ENCODE data around the gene TMEM269.
"Not testable (repeated sequence)": the region's sequence is repeated elsewhere in the genome, so short reads cannot be mapped to it uniquely, and the experiment has no call there.

Gene TMEM269

DNA sequence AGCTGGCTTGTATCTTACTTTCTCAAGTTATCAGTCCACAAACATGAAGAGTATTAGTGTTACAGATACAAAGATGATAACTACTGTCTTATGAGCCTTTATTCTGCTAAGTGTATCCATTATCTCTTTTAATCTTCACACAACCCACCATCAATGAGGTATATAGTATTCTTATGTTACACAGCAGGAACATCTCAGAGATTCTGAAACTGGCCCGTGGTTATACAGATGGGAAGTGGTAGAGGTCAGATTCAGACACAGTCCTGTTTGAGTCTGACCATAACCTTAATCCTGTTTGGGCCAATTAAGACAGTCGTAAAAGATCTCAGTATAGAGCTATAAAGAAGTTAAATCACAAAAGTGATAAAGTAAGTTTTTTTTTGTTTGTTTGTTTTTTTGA is 5.1 kb upstream of the TMEM269 start:
- no peak for DNase-seq

DNA sequence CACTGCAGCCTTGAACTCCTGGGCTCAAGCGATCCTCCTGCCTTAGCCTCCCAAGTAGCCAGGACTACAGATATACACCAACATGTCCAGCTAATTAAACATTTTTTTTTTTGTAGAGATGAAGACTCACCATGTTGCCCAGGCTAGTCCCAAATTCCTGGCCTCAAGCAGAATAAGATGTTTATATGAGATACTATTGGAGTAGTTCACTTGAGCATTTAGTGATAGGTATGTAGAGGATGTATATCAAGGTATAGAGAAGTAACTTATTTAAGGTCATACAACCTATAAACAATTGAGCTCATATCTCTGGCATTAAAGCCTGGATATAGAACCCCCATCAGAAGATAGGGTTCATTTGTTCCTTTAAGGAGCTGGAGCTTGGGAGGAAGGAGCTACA is 4.6 kb upstream of the TMEM269 start:
- no peak for DNase-seq

DNA sequence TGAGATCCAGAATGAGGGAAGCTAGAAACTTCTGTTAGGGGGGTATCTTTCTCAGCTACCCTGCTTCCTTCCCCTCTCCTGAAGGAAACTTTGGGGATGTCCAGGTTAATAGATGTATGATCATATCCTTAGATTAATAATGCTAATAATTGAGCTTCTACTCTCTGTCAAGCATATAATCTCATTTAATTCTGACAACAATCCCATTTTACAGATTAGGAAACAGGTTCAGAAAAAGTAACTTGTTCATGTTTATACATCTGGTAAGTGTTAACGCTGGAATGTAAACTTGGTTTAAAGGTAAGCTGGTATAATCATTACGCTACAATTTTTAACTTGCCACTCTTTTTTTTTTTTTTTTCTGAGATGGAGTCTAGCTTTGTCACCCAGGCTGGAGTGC is 1.7 kb upstream of the TMEM269 start:
- DNase-seq = no peak

DNA sequence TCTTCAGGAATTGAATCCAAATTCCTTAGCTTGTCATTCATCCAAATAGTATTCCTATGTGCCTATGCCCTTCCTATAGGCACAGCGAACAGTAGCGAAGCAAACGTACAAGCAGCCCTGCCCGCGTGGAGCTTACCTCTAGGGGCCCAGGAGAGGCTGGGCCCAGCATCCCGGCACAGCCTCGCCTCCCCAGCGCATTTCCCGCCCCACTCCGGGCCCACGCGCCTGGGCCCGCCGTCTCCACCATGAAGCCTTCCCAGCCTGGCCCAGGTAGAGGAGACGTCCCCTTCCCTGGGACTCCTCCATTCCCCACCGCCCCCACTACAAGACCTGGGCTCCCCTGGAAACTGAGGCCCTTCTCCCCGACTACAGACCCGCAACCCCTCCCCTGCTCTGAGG is 245 bp upstream of the TMEM269 start:
- DNase-seq = no peak

DNA sequence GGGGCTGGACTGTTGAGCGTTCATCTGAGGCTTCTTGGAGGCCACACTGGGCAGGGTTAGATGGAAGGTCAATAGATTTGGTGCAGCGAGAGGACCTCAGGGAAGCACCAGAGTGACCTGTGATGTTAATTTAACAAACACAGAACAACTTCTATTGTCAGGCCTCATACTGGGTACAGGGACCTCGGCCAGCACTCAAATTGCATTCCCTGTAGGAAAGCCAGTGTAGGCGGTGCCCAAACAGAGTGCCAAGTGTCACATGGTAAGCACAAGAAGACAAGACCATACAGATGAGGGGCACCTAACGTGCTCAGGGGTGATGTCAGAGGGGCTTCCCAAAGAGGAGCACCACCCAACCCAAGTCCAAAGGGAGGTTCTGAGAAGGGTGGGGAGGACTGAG is 1.3 kb downstream of the TMEM269 start:
- DNase-seq = no peak

DNA sequence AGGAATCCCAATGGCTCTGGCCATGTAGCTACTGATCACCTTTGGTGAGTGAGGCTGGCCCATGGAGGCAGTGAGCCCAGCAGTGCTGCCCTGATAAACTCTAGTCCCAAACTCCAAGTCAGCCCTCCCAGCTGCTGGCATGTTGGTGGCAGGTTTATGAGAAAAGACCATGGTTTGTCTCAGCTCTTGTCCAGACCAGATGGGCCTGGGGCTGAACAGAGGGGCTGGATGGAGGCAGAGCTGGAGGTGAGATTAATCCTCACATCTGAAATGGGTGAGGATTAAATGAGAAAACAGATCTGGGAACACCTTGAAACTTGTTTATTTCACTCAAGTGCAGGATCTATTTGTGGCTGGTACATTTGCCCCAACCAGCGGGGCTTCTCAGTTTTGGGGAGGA is 3.2 kb downstream of the TMEM269 start:
- DNase-seq = no peak

DNA sequence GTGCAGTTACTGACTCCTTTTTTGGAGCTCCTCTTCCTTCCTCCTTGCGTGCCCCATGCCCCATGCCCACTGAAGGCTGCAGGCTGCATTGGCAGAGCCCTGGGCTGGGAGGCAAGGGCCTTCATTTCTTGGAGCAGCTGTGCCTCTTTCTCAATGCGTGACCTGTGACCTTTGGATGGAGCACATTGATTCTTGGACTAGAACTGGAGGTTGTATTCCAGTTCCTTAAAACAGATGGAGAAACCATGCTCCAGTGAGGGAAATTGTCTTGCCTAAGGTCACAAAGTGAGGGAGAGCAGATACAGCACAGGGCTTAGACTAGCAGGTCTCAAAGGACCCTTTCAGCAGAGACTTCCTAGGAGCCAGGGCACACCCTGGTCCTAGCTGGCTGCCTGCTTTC is 9.0 kb downstream of the TMEM269 start:
- no peak for DNase-seq

DNA sequence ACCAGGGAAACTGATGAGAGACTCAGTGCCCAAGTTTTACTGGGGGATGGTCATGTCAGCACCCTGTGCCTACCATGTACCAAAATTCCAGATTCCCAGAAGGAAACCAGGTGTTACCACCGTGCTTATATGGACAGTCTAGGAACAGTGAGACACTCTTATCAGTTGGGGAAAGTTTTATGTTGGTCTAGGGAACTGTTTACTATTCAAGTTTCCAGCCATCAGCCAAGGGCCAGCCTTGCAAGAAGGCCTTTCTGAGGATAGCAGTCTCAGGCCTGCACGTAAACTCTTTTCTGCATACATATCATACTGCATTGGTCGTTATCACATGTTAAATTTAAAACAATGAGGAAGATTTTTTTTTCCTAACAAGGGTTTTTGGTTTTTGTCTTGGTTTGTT is 12.6 kb downstream of the TMEM269 start:
- DNase-seq = no peak

DNA sequence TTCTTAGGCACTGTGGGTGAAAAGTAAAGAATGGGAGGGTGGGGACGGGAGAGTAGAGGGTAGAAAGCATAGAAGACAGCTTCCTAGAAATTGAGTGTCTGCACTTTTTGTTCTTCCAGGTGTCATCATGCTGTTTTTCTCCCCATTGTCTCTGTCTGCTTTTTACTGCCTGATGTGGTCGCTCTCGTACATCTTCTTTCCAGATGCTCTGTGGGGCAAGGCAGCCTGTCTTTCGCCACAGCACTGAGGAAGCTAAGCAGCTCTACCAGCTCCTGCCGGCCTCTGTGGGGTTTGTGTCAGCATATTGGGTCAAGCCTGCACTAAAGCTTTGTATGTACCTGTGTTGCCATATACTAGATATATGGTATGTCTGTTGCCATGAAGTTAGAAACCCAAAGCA is 13.2 kb downstream of the TMEM269 start:
- no peak for DNase-seq

DNA sequence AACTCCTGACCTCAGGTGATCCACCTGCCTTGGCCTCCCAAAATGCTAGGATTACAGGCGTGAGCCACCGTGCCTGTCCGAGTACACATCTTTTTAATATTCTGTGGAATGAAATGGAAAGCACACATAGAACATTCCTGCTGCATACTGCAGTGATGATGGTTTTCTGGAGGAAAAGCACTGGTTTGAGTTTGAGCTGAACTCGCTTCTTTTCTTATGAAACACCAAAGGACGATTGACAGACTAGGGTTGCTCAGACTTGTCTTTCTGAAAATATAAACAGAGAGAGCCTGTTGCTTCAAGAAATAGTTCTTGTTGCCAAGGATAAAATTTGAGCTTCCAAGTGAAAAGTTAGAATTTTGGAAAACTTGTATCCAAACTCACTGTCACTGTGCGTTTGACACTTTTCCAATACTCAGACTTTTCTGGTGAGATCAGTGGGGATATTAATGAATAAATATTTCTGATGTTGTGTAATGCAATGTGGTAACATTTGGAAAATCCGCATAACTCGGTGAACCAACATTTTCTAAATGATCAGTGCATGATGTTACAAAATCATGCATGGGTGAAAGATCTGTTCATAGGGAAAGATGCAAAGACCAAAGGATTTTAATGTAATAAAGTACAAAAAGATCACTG is 17.2 kb downstream of the TMEM269 start:
- no peak for DNase-seq

DNA sequence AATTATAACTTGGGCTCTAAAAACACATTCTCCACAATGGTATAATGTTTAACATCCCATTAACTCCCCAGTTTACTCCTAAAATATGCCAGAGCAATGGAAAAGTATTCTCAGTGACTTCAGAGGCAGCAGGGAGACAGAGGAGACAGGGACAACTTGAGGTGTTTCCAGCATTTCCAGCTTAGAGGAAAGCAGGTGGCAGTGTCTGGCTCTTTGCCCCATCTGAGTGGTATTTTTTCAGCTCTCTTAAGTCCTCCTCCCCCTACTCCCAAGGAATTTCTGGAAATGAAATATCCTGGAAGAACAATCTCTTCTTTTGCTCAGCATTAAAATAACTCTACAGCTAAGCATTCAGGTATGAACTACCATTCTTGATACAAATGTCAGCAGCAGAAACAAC is 21.4 kb downstream of the TMEM269 start:
- no peak for DNase-seq

DNA sequence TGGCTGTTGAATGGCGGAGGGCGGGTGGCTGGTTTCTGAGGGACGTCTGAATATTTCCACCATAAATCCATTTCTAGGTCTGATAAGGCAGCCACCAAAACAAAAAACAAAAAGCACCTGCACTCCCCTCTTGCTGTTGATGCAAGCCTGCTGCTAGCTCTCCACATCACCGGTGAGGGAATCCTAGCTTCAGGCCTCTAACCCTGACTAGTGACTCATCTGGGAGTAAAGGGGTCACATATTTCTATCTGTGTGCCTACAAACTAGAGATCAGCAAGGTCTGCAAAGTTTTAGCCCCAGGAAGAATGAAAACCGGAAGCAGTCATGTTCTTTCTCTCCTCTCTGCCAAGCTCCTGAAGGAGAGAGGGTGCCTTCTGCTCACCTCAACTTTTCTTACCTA is 21.8 kb downstream of the TMEM269 start:
- DNase-seq = no peak

DNA sequence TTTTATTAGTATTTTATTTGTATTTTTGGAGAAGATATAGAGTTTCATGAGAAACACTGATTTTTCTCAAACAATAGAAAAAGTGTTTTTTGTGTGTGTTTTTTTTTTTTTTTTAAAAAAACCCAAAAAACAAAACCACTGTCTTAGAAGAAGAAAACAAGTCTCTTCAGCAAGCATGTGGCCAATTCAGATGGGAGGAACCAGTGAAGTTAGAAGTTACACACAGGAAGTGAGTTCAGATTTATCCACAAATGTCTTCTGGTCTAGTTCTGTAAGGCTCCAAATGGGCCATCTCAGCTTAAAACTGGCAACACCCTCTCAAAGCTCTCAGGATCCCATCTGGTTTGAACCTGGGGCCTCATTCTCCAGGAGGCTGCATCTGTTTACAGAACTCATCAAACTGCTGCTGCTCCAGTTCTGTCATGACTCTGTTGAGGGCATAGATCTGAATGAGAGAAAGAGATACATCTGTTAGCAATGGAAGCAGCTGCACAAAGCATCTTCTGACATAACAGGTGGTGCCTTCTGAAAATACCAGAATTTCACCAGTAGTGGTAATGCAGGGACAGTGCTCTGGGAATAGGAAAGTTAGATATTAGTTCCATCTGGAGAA is 22.4 kb downstream of the TMEM269 start:
- no peak for DNase-seq

DNA sequence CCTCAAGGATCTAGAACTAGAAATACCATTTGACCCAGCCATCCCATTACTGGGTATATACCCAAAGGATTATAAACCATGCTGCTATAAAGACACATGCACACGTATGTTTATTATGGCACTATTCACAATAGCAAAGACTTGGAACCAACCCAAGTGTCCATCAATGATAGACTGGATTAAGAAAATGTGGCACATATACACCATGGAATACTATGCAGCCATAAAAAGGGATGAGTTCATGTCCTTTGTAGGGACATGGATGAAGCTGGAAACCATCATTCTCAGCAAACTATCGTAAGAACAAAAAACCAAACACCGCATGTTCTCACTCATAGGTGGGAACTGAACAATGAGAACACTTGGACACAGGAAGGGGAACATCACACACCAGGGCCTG is 30.0 kb downstream of the TMEM269 start:
- DNase-seq = not testable (repeated sequence)

DNA sequence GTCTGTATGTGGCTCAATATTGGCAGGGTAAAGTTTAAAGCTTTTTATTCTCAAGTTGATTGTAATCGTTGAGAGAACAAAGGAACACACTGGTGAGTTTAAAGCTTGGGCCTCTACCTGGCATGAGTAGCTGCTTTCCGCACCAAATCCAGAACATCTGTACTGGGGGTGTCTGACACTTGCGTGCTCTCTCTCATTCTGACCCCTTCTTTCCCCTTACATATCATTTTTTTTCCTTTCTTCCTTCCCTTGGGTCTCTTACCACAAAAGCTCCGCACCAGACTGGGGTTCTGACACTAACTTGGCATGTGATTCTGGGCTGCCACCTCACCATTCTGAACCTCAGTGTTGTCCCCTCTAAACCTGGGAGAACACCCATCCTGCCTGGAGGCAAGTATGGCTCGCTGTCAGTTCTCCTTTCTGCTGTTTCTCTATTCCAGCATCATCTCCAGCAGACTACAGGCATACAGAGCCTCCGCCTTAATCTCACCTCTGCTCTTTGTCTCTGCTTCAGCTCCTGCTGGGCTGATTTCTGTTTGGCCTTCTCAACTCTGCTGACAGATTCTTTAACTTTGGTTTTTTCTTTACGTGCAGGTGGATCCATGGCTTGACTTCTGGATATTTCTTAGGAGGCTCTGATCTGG is 31.3 kb downstream of the TMEM269 start:
- DNase-seq = peak; percentile 9

DNA sequence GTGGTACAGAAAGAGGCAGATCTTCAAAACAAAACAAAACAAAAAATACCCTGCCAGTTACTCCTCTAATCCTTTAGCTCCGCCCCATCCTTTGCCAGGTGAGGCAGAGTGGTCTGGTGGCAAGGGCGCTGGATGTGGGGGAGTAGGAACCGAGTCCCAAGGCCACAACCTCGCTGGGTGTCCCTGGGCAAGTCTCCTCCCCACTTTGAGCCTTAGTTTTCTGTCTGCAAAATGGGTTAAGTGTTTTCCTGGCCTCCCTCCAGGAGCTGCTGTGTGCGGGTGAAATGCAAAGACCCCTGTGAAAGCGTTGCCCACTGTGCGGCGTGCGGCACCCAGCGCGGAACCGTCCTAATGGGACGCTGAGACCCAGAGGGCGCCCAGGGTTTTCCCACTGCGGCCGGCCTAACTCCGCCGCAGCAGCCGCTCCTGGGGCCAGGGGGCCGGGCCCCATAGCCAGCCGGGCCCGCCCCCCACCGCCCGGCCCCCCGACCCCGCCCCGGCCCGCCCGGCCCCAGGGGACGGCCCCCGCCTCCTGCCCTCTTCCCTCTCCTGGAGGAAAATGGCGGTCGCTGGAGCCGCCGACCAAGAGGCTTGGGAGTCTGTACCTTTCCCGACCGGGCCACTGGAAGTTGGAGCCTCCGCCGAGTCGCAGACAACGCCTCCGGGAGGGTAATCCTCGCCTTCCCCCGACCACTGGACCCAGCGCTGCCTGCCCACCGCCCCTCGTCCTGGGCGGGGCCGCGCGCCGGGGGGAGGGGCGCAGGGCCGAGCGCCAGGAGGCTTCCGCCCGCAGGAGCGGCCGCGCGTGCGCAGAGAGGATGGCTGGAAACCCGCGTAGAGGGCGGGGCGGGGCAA is 32.0 kb downstream of the TMEM269 start, which contains the start of the genes ERMAP and SVBP:
Gene ERMAP (plus strand): TSS at position 538 of the 855 bp plus-strand sequence. CDS start 13,327 bp downstream, outside the sequence.
Gene SVBP (minus strand): TSS at position 813 of the 855 bp plus-strand sequence. CDS start 853 bp downstream, outside the sequence.
- DNase-seq = peak; percentile 92

DNA sequence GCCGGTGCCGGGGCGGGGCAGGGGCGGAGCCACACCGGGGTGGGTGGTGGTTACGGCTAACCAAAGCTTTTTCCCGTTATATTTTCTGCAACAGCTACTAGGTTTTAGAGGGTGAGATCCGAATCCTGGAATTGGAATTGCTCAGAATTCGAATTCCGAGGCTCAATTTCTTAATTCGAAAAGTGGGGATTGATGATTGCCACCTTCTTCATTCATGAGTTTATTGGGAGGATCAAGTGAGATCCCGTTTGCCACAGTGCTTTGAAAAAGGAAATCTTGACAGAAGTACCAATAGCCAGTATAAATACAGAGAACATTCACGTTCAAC is 32.6 kb downstream of the TMEM269 start:
- no peak for DNase-seq

DNA sequence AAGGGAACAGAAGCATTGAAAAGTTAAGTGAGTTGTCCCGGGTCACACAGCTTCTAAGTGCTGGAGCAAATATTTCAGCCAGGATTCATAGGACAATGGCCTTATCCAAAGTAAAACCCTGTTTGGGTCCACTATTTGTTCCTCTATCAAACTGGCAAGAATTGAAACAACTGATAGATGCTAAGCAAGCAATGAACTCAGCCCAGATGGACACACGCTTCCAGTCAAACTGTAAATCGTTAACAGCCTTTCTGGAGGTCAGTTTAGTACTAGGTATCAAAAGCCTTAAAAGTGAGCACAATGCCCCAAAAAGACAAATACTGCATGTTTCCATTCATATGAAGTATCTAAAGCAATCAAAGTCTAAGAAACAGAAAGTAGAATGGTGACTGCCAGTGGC is 33.2 kb downstream of the TMEM269 start:
- no peak for DNase-seq

DNA sequence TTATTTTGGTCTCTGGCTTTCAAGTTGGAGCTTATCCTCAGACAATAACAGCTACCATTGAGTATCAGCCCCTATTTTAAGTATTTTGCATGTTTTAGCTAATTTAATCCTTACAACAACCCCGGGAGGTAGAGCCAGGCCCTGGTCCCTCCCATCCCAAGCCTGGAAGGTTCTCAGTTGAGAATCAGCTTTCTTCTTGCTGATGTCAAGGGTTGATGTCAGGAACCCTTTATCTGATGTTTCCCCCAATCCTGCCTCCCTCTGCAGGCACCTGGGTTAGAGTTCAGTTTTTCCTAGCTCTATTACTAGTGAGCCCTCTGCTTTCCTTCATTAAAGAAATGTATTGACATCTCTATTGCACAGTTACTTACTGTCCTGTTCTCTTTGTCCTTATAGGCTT is 36.0 kb downstream of the TMEM269 start:
- no peak for DNase-seq

DNA sequence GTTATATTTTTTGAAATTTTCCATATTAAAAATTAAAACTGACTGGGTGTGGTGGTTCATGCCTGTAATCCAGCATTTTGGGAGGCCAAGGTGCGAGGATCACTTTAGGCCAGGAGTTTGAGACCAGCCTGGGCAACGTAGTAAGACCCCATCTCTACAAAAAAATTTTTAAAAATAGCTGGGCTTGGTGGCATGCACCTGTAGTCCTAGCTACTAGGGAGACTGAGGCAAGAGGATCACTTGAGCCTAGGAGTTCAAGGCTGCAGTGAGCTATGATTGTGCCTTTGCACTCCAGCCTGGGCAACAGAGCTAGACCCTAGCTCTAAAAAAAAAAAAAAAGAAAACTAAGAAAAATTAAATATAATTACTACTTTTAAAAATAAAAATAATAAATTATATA is 36.9 kb downstream of the TMEM269 start:
- no peak for DNase-seq

DNA sequence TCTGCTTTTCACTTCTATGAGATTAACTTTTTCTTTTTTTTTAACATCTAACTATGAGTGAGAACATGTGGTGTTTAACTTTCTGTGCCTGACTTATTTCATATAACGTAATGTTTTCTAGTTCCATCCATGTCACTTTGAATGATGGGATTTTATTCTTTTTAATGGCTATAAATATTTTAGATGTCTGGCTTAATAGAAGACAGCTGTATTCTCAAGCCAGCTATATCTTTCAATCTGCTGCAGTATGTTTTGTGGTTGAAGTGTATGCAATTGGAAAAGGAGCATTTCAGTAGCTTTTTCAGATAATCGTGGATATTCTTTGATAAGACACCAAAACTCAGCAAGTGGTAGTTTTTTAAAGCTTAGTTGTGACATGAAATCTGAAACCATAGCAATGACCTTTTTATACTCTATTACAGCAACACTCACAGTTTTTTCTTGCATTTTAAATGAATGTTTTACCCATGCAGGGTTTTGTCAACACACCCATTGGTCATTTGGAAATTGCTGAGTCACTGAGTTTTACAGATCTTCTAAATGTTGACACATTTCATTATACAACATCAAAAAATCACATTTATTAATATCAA is 38.1 kb downstream of the TMEM269 start:
- no peak for DNase-seq

DNA sequence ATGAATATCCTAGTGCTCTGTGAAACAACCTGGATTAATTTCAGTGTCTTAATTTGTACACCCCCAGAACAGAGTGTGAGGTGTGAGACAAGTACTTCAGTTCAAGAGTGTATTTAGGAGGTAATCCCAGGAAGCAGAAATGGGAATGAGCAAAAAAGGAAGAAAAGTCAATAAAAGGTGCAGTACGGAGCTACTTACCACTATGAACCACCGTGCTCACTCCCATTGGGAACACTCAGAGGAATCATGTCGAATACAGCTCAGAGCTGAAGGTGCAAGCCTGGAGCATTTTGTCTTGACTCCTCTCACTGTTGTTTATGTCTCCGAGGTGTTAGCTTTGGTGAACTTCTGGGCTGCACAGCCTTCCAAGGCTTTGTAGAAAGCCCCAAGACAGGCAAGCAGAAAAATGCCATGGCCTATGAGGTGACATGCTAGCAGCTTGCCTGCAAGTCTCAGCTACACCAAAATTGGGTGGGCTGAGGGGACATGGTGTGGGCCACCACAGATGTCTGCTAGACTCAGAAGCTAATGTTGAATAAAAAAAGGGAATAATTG is 39.8 kb downstream of the TMEM269 start:
- no peak for DNase-seq

Data from activated naive CD4-positive, alpha-beta T cell treated with Interleukin-2 at 50 U/mL for 16 hours (primary cell).